NCI-H187 treated with DMSO at 0.1 percent for 48 hours (cell line): ENCODE measurements around the gene ELOB.

ENCODE experiments used
- DNase-seq: peaks from one replicate; lab custom pipeline; 2025; lab: John Stamatoyannopoulos, UW

ELOB gene

GRCh38 chr16:2810651-2811050 is 33.6 kb upstream of the ELOB start:
- DNase-seq = no peak

GRCh38 chr16:2809149-2809760 is 32.2 kb upstream of the ELOB start:
- no peak for DNase-seq

GRCh38 chr16:2808181-2808580 is 31.1 kb upstream of the ELOB start:
- DNase-seq = no peak

- DNase-seq = no peak
These were observed 29.2 kb upstream of the ELOB start for GRCh38 chr16:2806286-2806685.

GRCh38 chr16:2804728-2805127 is 27.6 kb upstream of the ELOB start:
- DNase-seq = no peak

GRCh38 chr16:2803545-2804195 is 26.6 kb upstream of the ELOB start:
- no peak for DNase-seq

GRCh38 chr16:2799859-2800226 is 22.8 kb upstream of the ELOB start:
- no peak for DNase-seq

- DNase-seq = no peak
These were observed 22.3 kb upstream of the ELOB start for GRCh38 chr16:2799205-2799858.

- no peak for DNase-seq
These were observed 21.7 kb upstream of the ELOB start for GRCh38 chr16:2798723-2799204.

- DNase-seq = no peak
These were observed 18.5 kb upstream of the ELOB start for GRCh38 chr16:2795395-2796143.

- no peak for DNase-seq
These were observed 15.9 kb upstream of the ELOB start for GRCh38 chr16:2792940-2793339.

GRCh38 chr16:2791174-2791573 is 14.1 kb upstream of the ELOB start:
- no peak for DNase-seq

GRCh38 chr16:2790631-2791030 is 13.6 kb upstream of the ELOB start:
- no peak for DNase-seq

GRCh38 chr16:2787961-2788360 is 10.9 kb upstream of the ELOB start:
- DNase-seq = no peak

- no peak for DNase-seq
These were observed 10.3 kb upstream of the ELOB start, which contains the start of gene PRSS33 for GRCh38 chr16:2787406-2787805. Gene PRSS33 (minus strand): TSS chr16:2787560. CDS start chr16:2786547, 1,013 bp downstream.

- DNase-seq = no peak
These were observed 9.7 kb upstream of the ELOB start for GRCh38 chr16:2786826-2787151.

- DNase-seq = no peak
These were observed 9.2 kb upstream of the ELOB start for GRCh38 chr16:2786061-2786825.

- no peak for DNase-seq
These were observed 8.3 kb upstream of the ELOB start for GRCh38 chr16:2785101-2785991.

- DNase-seq = no peak
These were observed 7.4 kb upstream of the ELOB start for GRCh38 chr16:2784358-2785100.
